ENCODE measurements around the gene TSPAN18. TPM values are rescaled to one million over a fixed set of nuclear protein-coding genes. Genes with fewer than 3 reads are reported as not detected.

Gene TSPAN18
- total RNA-seq, 1 experiment from 2014 or later, result 31.5 TPM

GRCh38 chr11:44840521-44841251 lies 113.9 kb downstream of the TSPAN18 start:
- H3K4me3 ChIP-seq, result no peak overlapping the region
- no peaks in the 10 kb centered on the region for H3K27me3 ChIP-seq
- H3K27ac ChIP-seq, result no peak overlapping the region
- no peak for DNase-seq
- H3K36me3 ChIP-seq, result peaks cover 11% of the 10 kb centered on the region
- no peaks in the 10 kb centered on the region for H3K4me1 ChIP-seq
- peaks cover 8% of the 10 kb centered on the region for H3K9me3 ChIP-seq (replicated peaks)

DNA sequence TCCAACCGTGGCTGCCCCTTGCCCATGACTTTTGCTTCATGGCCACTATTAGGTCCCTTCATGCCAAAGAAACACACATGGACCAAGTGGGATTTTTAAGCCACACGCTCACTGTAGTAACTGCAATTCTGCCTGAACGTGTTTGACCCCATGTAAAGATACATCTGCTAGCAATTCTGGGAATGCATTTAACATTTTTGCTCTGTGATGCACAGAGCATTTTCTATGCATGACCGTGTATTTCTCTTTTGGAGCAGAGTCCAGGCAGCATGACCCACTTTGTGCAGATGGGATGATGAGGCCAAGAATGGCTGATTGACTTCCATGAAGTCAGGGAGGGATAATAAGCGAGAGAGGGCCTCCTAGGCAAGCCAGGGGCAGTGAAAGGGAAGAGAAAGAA lies 115.5 kb downstream of the TSPAN18 start:
- H3K27ac ChIP-seq, result no peak overlapping the region

DNA sequence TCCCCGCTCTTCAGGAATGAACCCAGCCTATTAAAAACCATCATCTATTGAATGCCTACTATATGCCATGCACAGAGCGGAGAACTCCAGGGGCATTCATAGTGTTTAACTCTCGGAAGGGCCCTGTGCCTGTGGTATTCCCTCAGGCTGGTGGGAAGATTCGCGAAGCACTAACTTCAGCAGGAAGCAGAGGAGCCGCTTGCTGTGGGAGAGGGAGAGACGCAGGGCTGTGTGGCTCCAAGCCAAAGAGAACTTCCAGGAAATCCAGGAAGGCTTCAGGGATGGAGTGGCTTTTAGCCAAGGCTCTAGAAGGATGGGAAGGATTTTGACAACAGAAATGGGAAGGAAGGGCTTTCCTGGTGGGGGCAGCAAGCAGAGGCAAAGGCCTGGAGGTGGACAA lies 120.1 kb downstream of the TSPAN18 start:
- H3K4me1 ChIP-seq, result no peaks in the 10 kb centered on the region; the same call in 1 of the 2 replicates
- peaks cover 14% of the 10 kb centered on the region for H3K36me3 ChIP-seq
- H3K4me3 ChIP-seq, result no peak overlapping the region
- DNase-seq, result no peak
- no peak overlapping the region for H3K27ac ChIP-seq
- H3K9me3 ChIP-seq (replicated peaks), result peaks cover 12% of the 10 kb centered on the region
- H3K27me3 ChIP-seq, result no peaks in the 10 kb centered on the region

More for the DNA sequence above, 115.5 kb downstream of the TSPAN18 start:
- Histone ChIP-seq H3K9me3 (replicated peaks) (peaks cover 9% of the 10 kb centered on the region), H3K36me3 (peaks cover 14% of the 10 kb centered on the region), H3K4me3 (no peak overlapping the region), H3K27me3 (no peaks in the 10 kb centered on the region), H3K4me1 (no peaks in the 10 kb centered on the region)
- no peak for DNase-seq

GRCh38 chr11:44847316-44847715 lies 120.6 kb downstream of the TSPAN18 start:
- DNase-seq, result no peak
- peaks cover 12% of the 10 kb centered on the region for H3K9me3 ChIP-seq (replicated peaks)
- H3K27ac ChIP-seq, result no peak overlapping the region

DNA sequence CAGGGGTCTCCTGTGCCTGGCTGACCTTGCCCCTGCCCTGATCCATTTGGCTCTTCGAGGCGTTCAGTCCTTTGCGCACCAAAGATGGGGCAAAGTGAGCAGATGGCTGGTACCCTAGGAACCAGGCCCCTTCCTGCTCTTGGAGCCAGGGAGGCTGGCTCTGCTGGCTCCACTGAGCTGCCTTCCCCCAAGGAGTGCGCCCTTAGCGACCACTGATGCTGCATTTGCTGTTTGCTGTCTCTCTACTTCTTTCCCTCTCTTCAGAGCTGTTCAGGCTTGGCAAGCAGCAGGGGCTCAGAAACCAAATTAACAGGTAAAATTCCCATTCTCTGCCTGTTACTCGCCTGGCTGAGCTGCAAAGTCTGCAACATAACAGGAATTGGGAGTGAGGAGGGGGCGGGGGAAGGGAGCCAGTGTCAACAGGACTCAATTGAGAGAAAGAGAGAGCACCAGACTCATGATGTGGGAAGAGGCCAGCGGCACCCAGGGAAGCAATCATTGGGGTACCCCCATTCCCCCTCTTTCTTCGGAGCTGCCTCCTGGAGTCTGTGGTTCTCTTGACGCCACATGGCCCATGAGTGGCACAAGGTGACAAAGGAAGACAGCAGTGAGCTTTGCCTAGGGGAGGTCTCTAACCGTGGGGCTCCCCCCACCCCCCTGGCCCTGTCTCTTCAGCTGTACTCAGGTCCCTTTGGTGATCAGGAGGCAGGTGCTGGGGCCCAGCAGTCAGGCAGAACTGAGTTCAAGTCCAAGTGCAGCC lies 121.6 kb downstream of the TSPAN18 start:
- DNase-seq, result no peak
- no peaks in the 10 kb centered on the region for H3K27me3 ChIP-seq
- H3K4me3 ChIP-seq, result no peak overlapping the region
- peaks cover 14% of the 10 kb centered on the region for H3K36me3 ChIP-seq
- peaks cover 12% of the 10 kb centered on the region for H3K9me3 ChIP-seq (replicated peaks)
- no peak overlapping the region for H3K27ac ChIP-seq
- no peaks in the 10 kb centered on the region; the same call in 1 of the 2 replicates for H3K4me1 ChIP-seq

More at GRCh38 chr11:44847316-44847715, 120.6 kb downstream of the TSPAN18 start:
- no peaks in the 10 kb centered on the region; the same call in 1 of the 2 replicates for H3K4me1 ChIP-seq
- no peaks in the 10 kb centered on the region for H3K27me3 ChIP-seq
- H3K4me3 ChIP-seq, result no peak overlapping the region
- peaks cover 14% of the 10 kb centered on the region for H3K36me3 ChIP-seq

GRCh38 chr11:44848963-44849350 lies 122.2 kb downstream of the TSPAN18 start:
- no peaks in the 10 kb centered on the region for H3K27me3 ChIP-seq
- H3K36me3 ChIP-seq, result peaks cover 14% of the 10 kb centered on the region
- peaks cover 12% of the 10 kb centered on the region for H3K9me3 ChIP-seq (replicated peaks)
- H3K4me1 ChIP-seq, result no peaks in the 10 kb centered on the region; the same call in 1 of the 2 replicates
- DNase-seq, result no peak
- no peak overlapping the region for H3K27ac ChIP-seq
- H3K4me3 ChIP-seq, result no peak overlapping the region

DNA sequence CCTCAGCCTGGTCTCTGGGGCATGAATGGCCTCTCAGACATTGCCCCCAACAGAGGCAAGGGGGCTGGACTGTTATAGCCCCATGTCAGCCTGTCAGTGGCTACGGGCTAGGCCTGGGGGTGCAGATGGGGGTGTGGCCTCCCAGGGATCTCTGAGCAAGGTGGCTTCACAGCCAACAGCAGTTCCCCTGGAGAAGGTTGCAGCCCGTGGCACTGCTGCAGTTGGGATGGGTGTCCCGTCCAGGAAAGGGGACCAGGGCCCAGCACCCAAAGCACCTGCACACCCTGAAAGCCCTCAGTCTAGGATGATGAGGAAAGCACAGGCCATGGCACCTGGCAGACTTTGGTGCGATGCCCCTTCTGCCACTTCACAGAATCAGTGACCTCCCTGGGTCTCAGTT lies 122.7 kb downstream of the TSPAN18 start:
- no peak for DNase-seq
- Histone ChIP-seq H3K4me1 (no peaks in the 10 kb centered on the region; the same call in 1 of the 2 replicates), H3K36me3 (peaks cover 12% of the 10 kb centered on the region), H3K4me3 (no peak overlapping the region), H3K9me3 (replicated peaks) (peaks cover 10% of the 10 kb centered on the region), H3K27me3 (no peaks in the 10 kb centered on the region), H3K27ac (no peak overlapping the region)

- H3K4me3 ChIP-seq, result no peak overlapping the region
- DNase-seq, result no peak
- H3K36me3 ChIP-seq, result peaks cover 7% of the 10 kb centered on the region; the same call in 1 of the 2 replicates
- no peaks in the 10 kb centered on the region for H3K27me3 ChIP-seq
- H3K9me3 ChIP-seq (replicated peaks), result peaks cover 6% of the 10 kb centered on the region
- no peak overlapping the region for H3K27ac ChIP-seq
- H3K4me1 ChIP-seq, result no peaks in the 10 kb centered on the region; the same call in 1 of the 2 replicates
These were observed 123.2 kb downstream of the TSPAN18 start for GRCh38 chr11:44849922-44850321.

GRCh38 chr11:44851496-44851895 lies 124.7 kb downstream of the TSPAN18 start:
- no peaks in the 10 kb centered on the region for H3K27me3 ChIP-seq
- peaks cover 4% of the 10 kb centered on the region for H3K9me3 ChIP-seq (replicated peaks)
- no peak for DNase-seq
- no peak overlapping the region for H3K27ac ChIP-seq
- H3K36me3 ChIP-seq, result peaks cover 3% of the 10 kb centered on the region; the same call in 1 of the 2 replicates
- no peaks in the 10 kb centered on the region; the same call in 1 of the 2 replicates for H3K4me1 ChIP-seq
- H3K4me3 ChIP-seq, result no peak overlapping the region

DNA sequence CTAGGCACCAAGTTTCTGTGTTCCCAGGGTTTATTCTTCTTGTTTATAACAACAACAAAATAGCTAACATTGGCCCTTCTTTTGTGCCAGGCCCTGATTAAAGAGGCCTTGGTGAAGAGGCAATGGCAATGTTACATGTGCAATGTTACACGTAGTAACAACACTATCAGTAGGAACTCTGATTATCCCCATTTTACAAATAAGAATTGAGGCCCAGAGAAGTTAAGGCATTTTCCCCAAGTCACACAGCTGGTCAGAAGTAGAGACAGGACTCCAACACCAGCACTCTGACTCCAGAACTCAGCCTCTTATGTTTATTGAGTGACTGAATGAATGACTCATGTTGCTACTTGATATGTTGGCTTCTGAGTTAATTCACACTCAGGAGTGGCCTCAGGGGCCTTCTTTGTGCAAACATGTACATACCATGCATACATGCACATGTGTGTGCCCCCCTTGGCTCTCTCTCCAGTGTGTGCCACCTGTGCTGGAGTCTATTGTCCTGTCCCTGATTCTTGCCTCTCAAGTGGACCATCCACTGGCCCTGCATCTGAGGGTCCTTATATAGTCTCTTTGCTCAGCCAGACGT lies 125.5 kb downstream of the TSPAN18 start:
- no peak for DNase-seq

DNA sequence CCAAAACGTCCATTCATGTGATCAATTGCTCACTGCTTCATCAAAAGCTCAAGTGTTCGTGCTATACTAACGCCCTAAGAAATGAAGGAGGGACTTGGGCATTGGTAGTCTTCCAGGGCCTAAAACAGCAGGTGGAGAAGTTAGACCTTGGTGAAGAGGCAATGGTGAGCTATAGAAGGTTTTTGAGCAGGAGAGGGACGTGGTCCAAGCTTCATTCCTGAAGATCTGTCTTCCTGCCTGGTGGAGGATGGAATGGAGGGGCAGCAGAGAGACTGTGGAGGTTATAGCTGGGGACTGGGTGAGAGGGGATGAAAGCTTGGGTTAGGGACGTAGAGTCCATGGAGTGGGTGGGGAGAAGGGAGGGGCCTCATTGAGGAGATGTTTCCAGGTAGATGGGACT lies 126.2 kb downstream of the TSPAN18 start:
- DNase-seq, result no peak
- no peaks in the 10 kb centered on the region for H3K36me3 ChIP-seq
- no peak overlapping the region for H3K27ac ChIP-seq
- no peaks in the 10 kb centered on the region; the same call in 1 of the 2 replicates for H3K4me1 ChIP-seq
- no peaks in the 10 kb centered on the region for H3K27me3 ChIP-seq
- H3K9me3 ChIP-seq (replicated peaks), result no peaks in the 10 kb centered on the region
- no peak overlapping the region for H3K4me3 ChIP-seq

More for the DNA sequence above, 125.5 kb downstream of the TSPAN18 start:
- H3K4me1 ChIP-seq, result no peaks in the 10 kb centered on the region; the same call in 1 of the 2 replicates
- no peaks in the 10 kb centered on the region for H3K27me3 ChIP-seq
- H3K27ac ChIP-seq, result no peak overlapping the region
- peaks cover 3% of the 10 kb centered on the region for H3K9me3 ChIP-seq (replicated peaks)
- H3K36me3 ChIP-seq, result no peaks in the 10 kb centered on the region; the same call in 1 of the 2 replicates
- H3K4me3 ChIP-seq, result no peak overlapping the region

DNA sequence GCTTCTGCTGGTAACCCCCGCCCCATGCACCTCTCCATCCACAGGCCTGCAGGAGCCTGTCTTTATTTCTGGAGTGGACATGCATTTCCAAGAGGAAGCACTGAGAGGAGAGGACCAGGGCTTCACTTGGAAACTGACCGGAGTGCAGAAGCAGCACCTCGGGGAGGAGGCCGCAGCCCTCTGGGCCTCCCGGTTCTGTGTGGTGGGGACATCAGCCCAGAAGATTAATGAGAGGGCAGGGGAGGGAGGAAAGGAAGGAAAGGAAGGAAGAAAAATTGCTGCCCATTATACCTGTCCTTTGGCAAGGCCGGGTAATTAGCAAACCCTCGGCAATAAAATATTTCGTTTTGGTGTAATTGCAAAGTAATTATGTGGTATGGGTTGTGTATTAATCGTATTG lies 126.9 kb downstream of the TSPAN18 start:
- DNase-seq, result no peak
- no peaks in the 10 kb centered on the region for H3K9me3 ChIP-seq (replicated peaks)
- no peaks in the 10 kb centered on the region; the same call in 1 of the 2 replicates for H3K4me1 ChIP-seq
- no peak overlapping the region for H3K4me3 ChIP-seq
- no peak overlapping the region for H3K27ac ChIP-seq
- no peaks in the 10 kb centered on the region for H3K36me3 ChIP-seq
- H3K27me3 ChIP-seq, result no peaks in the 10 kb centered on the region

GRCh38 chr11:44854086-44854485 lies 127.3 kb downstream of the TSPAN18 start:
- H3K36me3 ChIP-seq, result no peaks in the 10 kb centered on the region
- H3K9me3 ChIP-seq (replicated peaks), result no peaks in the 10 kb centered on the region
- H3K27me3 ChIP-seq, result no peaks in the 10 kb centered on the region
- no peak overlapping the region for H3K27ac ChIP-seq
- H3K4me3 ChIP-seq, result no peak overlapping the region
- no peak for DNase-seq
- H3K4me1 ChIP-seq, result no peaks in the 10 kb centered on the region; the same call in 1 of the 2 replicates

GRCh38 chr11:44854741-44855492 lies 128.2 kb downstream of the TSPAN18 start:
- Histone ChIP-seq H3K36me3 (no peaks in the 10 kb centered on the region), H3K4me1 (no peaks in the 10 kb centered on the region; the same call in 1 of the 2 replicates), H3K27ac (no peak overlapping the region), H3K27me3 (no peaks in the 10 kb centered on the region), H3K4me3 (no peak overlapping the region), H3K9me3 (replicated peaks) (no peaks in the 10 kb centered on the region)
- DNase-seq, result no peak

Data from SJCRH30 (cell line).